ENCODE data around the gene MCTP1.

MCTP1 gene

DNA sequence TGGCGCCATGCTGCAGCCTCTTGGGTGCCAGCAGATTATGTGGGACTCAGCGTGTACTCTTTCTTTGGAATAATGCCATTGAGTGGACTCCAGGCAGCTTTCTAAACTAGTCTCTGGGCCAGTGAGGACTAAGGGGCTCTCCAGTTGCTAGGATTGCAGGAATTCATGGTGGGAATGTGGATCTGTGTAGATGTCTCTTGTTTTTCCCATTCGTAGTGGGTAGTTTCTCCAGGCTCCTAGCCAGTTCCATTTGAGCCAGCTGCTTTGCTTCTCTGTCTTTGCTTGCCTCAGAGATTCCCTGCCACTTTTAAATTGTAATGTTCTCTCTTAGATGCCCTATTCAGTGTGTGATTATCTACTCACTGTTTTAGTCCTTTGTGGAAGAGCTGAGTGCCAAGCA lies 623.8 kb downstream of the MCTP1 start:
- no peaks in the 10 kb centered on the region for H3K9me3 ChIP-seq (ENCODE audit: control insufficient read depth, low read length)
- H3K27me3 ChIP-seq (replicated peaks; ENCODE audit: control insufficient read depth, insufficient read depth, low read length, poor library complexity, severe bottlenecking) = no peaks in the 10 kb centered on the region
- H3K4me1 ChIP-seq (ENCODE audit: control insufficient read depth, insufficient read depth, low read length, poor library complexity, severe bottlenecking) = no peaks in the 10 kb centered on the region
- H3K27ac ChIP-seq (ENCODE audit: insufficient read depth, low read length, poor library complexity, severe bottlenecking) = no peak overlapping the region
- no peak for DNase-seq
- H3K4me3 ChIP-seq (ENCODE audit: insufficient read depth, low read depth, low read length, poor library complexity, severe bottlenecking) = no peak overlapping the region
- H3K36me3 ChIP-seq (ENCODE audit: control insufficient read depth, insufficient read depth, low read length) = peaks cover 7% of the 10 kb centered on the region

DNA sequence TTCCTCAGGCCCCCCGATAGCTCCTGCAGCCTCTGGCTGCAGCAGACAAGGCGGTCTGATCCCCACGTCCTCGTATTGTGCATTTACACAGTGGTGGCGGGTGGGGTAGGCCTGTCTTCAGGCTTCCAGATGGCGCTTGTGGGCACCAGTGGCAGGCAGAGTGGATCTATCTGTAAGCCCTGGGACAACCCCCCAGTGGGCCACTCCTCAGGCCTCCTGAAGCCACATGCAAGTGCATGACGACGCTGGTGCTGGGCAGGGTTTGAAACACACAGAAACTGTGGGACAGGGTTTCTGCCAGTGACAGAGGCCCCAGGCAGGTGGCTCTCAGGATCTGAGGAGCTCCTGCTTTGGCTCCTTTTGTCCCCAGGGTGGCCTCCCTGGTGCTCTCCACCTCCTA lies 624.4 kb downstream of the MCTP1 start:
- H3K36me3 ChIP-seq (ENCODE audit: control insufficient read depth, insufficient read depth, low read length) = peaks cover 7% of the 10 kb centered on the region
- no peak for DNase-seq
- H3K27me3 ChIP-seq (replicated peaks; ENCODE audit: control insufficient read depth, insufficient read depth, low read length, poor library complexity, severe bottlenecking) = no peaks in the 10 kb centered on the region
- H3K27ac ChIP-seq (ENCODE audit: insufficient read depth, low read length, poor library complexity, severe bottlenecking) = no peak overlapping the region
- no peak overlapping the region for H3K4me3 ChIP-seq (ENCODE audit: insufficient read depth, low read depth, low read length, poor library complexity, severe bottlenecking)
- H3K9me3 ChIP-seq (ENCODE audit: control insufficient read depth, low read length) = no peaks in the 10 kb centered on the region
- H3K4me1 ChIP-seq (ENCODE audit: control insufficient read depth, insufficient read depth, low read length, poor library complexity, severe bottlenecking) = no peaks in the 10 kb centered on the region

DNA sequence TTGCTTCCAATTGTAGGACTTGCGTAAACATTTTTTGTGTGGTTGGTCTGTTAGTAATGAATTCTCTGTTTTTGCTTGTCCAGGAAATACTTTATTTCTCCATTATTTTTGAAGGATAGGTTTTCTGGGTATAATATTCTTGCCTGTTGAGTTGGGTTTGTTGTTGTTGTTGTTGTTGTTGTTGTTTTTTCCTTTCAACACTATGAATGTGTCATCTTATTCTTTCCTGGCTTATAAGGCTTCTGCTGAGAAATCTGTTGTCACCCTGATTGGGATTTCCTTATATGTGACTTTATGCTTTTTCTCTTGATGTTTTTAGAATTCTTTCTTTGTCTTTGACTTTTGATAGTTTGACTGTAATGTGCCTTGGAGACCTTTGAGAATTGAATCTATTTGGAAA lies 626.6 kb downstream of the MCTP1 start:
- H3K36me3 ChIP-seq (ENCODE audit: control insufficient read depth, insufficient read depth, low read length) = peaks cover 14% of the 10 kb centered on the region
- H3K4me1 ChIP-seq (ENCODE audit: control insufficient read depth, insufficient read depth, low read length, poor library complexity, severe bottlenecking) = no peaks in the 10 kb centered on the region
- no peaks in the 10 kb centered on the region for H3K27me3 ChIP-seq (replicated peaks; ENCODE audit: control insufficient read depth, insufficient read depth, low read length, poor library complexity, severe bottlenecking)
- no peak overlapping the region for H3K27ac ChIP-seq (ENCODE audit: insufficient read depth, low read length, poor library complexity, severe bottlenecking)
- DNase-seq = no peak
- no peaks in the 10 kb centered on the region for H3K9me3 ChIP-seq (ENCODE audit: control insufficient read depth, low read length)
- no peak overlapping the region for H3K4me3 ChIP-seq (ENCODE audit: insufficient read depth, low read depth, low read length, poor library complexity, severe bottlenecking)

Measured in effector memory CD4-positive, alpha-beta T cell (primary cell).